Stomach (tissue), 4 donors: ENCODE data around the gene PLPP4.

ENCODE experiments used
- EP300 ChIP-seq: sonication (generic); formaldehyde crosslinking; IDR thresholded peaks from one replicate; pipeline ENCODE4 v1.6.1; 2017; ENCODE audit warnings: antibody characterized with exemption
- TF ChIP-seq, protein P1 (sequence below), 7 experiments: fragments of 450-650 bp in 4 of 7; fragments of 200-600 bp in 3 of 7; sonication (generic) in 3 of 7; IDR thresholded peaks; one replicate each; pipeline ENCODE4 v1.5.1; 2016 to 2019; ENCODE audit warnings: antibody characterized with exemption in 7 of 7, control low read depth in 2 of 7, mild to moderate bottlenecking in 1 of 7

DNA sequence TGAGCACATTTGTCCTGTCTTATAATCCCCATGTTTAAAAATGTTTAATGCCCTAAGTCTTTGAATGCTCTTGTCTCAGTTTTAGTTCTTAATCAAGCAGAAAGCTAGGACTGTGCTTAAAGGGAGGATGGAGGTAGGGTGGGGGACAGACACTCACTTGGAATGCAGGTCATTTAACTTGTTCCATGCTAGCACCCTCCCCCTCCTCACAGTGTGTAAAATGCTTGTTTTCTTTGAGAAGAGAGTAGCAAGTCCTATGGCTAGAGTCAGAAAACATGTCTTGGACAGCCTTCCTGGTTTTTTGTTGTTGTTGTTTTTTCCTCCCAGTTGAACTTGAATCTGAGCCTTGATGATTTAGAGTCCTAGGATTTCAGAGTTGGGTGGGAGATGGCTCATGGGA is 114.2 kb downstream of the PLPP4 start:
- TF ChIP-seq EP300: no peak
- TF ChIP-seq, protein P1, sequence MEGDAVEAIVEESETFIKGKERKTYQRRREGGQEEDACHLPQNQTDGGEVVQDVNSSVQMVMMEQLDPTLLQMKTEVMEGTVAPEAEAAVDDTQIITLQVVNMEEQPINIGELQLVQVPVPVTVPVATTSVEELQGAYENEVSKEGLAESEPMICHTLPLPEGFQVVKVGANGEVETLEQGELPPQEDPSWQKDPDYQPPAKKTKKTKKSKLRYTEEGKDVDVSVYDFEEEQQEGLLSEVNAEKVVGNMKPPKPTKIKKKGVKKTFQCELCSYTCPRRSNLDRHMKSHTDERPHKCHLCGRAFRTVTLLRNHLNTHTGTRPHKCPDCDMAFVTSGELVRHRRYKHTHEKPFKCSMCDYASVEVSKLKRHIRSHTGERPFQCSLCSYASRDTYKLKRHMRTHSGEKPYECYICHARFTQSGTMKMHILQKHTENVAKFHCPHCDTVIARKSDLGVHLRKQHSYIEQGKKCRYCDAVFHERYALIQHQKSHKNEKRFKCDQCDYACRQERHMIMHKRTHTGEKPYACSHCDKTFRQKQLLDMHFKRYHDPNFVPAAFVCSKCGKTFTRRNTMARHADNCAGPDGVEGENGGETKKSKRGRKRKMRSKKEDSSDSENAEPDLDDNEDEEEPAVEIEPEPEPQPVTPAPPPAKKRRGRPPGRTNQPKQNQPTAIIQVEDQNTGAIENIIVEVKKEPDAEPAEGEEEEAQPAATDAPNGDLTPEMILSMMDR (IDR thresholded peaks at IDR 0.05): no peak
